Esophagus squamous epithelium (tissue), 5 donors: Measurements from ENCODE around the gene STT3A. TPM values are rescaled to one million over a fixed set of nuclear protein-coding genes. Genes with fewer than 3 reads are reported as not detected.

Experiments used
- DNase-seq: peaks from one replicate; lab custom pipeline; 2025; lab: John Stamatoyannopoulos, UW
- H3K27ac ChIP-seq, 4 donors: fragments of 200-600 bp; sonication (generic); one replicate each; pipeline ENCODE4 v1.5.1; 2016 to 2019; ENCODE audit warnings: mild to moderate bottlenecking in 1 of 4
- H3K27me3 ChIP-seq, 4 donors: fragments of 200-600 bp; sonication (generic); 1 replicate in 3 of 4; 2 replicates in 1 of 4; pipeline versions ENCODE4 v1.5.1 to v1.6.0; 2017 to 2021; ENCODE audit warnings: antibody characterized with exemption in 1 of 4
- H3K36me3 ChIP-seq, 3 donors: fragments of 200-600 bp; sonication (generic); one replicate each; pipeline ENCODE4 v1.5.1; 2016 to 2019
- H3K4me1 ChIP-seq, 3 donors: fragments of 200-600 bp; sonication (generic); one replicate each; pipeline ENCODE4 v1.5.1; 2017 to 2019
- H3K4me3 ChIP-seq, 4 donors: fragments of 200-600 bp; sonication (generic); 1 replicate in 3 of 4; 2 replicates in 1 of 4; pipeline ENCODE4 v1.5.1; 2016 to 2019; ENCODE audit warnings: mild to moderate bottlenecking in 2 of 4, moderate library complexity in 1 of 4
- H3K9me3 ChIP-seq, 3 donors: fragments of 200-600 bp; sonication (generic); one replicate each; pipeline ENCODE4 v1.5.1; 2016 to 2019
- POLR2A ChIP-seq, 4 donors: fragments of 450-650 bp; IDR thresholded peaks; one replicate each; pipeline ENCODE4 v1.6.1; 2017; ENCODE audit warnings: antibody characterized with exemption in 4 of 4, mild to moderate bottlenecking in 4 of 4, moderate library complexity in 3 of 4
- WGBS, 2 donors: methylation state at CpG; one replicate each; pipeline ENCODE4 v1.1.5; 2018; 5-methylcytosine and 5-hydroxymethylcytosine counted together
- intact Hi-C: fragments of 100-400 bp; cut with DNase I; formaldehyde crosslinking; loops from one replicate; pipeline ENCODE4 v1.15.0; 2022
- total RNA-seq, 4 donors: library from RNA; depleted of rRNA; stranded (reverse); fragments of >200 nt; gene quantifications; one replicate each; pipeline ENCODE4 v1.1.0, GENCODE V29; 2016
- TF ChIP-seq, protein P1 (sequence below), 6 experiments: fragments of 450-650 bp in 4 of 6; fragments of 200-600 bp in 2 of 6; sonication (generic) in 2 of 6; IDR thresholded peaks; one replicate each; pipeline ENCODE4 v1.5.1; 2016 to 2019; ENCODE audit warnings: antibody characterized with exemption in 6 of 6, mild to moderate bottlenecking in 4 of 6, moderate library complexity in 4 of 6
- donor health status: DM: yes; HTN: yes; CAD: no.

STT3A gene
- total RNA-seq, 4 donors from 2014 or later: 50.7 to 89.7 (median 67.2) TPM

DNA sequence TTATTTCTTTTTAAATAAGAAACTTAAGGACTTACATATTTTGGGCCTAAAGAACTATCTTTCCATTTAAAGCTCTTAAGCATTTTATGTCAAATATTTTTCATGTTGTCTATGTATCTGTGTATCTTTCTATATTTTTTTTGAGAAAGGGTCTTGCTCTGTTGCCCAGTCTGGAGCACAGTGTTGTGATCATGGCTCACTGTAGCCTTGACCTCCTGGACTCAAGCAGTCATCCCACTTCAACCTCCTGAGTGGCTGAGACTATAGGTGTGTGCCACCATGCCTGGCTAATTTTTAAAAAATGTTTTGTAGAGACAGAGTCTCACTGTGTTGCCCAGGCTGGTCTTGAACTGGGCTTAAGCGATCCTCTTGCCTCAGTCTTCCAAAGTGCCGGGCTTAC is 8.0 kb downstream of the STT3A start:
- no peak for TF ChIP-seq POLR2A (IDR thresholded peaks at IDR 0.05)
- TF ChIP-seq, protein P1, sequence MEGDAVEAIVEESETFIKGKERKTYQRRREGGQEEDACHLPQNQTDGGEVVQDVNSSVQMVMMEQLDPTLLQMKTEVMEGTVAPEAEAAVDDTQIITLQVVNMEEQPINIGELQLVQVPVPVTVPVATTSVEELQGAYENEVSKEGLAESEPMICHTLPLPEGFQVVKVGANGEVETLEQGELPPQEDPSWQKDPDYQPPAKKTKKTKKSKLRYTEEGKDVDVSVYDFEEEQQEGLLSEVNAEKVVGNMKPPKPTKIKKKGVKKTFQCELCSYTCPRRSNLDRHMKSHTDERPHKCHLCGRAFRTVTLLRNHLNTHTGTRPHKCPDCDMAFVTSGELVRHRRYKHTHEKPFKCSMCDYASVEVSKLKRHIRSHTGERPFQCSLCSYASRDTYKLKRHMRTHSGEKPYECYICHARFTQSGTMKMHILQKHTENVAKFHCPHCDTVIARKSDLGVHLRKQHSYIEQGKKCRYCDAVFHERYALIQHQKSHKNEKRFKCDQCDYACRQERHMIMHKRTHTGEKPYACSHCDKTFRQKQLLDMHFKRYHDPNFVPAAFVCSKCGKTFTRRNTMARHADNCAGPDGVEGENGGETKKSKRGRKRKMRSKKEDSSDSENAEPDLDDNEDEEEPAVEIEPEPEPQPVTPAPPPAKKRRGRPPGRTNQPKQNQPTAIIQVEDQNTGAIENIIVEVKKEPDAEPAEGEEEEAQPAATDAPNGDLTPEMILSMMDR (IDR thresholded peaks at IDR 0.05): no peak
- Histone ChIP-seq H3K4me1 (peaks cover 0 to 8% (median 0%) of the 10 kb centered on the region in 3 donors), H3K36me3 (peaks cover 6 to 100% (median 37%) of the 10 kb centered on the region in 3 donors), H3K4me3 (no peak overlapping the region), H3K27ac (no peak overlapping the region), H3K9me3 (no peaks in the 10 kb centered on the region), H3K27me3 (no peaks in the 10 kb centered on the region)
- no peak for DNase-seq
- WGBS, 2 donors: 82 to 96% methylated on average over 2 of the region's 2 CpGs
- intact Hi-C loops: no loop called here

DNA sequence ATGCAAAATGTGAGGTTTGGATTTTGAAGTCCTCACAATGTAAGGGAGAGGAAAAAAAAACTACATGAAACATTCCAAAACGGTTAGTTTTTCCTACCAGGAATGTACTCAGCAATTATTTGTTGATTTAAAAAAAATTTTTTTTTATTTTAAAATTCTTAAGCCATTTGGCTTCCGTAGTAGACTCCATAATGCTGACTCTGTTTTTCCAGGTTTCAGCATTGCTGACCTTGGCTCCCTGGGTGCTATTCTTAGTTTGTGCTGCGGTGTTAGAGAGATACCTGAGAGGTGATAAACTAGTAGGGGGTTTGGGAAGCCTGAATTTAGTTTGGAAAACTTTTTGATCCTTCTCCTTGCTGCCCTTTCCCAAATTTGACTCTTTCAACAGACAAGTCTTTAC is 10.6 kb downstream of the STT3A start:
- Histone ChIP-seq H3K36me3 (peaks cover 6 to 100% (median 53%) of the 10 kb centered on the region in 3 donors), H3K4me1 (no peaks in the 10 kb centered on the region), H3K9me3 (no peaks in the 10 kb centered on the region), H3K27me3 (no peaks in the 10 kb centered on the region), H3K4me3 (no peak overlapping the region), H3K27ac (no peak overlapping the region)
- TF ChIP-seq POLR2A (IDR thresholded peaks at IDR 0.05): no peak
- TF ChIP-seq, protein P1 (IDR thresholded peaks at IDR 0.05): no peak
- intact Hi-C loops: no loop called here
- DNase-seq: no peak
- WGBS, 2 donors: 86% methylated on average over 3 of the region's 3 CpGs

DNA sequence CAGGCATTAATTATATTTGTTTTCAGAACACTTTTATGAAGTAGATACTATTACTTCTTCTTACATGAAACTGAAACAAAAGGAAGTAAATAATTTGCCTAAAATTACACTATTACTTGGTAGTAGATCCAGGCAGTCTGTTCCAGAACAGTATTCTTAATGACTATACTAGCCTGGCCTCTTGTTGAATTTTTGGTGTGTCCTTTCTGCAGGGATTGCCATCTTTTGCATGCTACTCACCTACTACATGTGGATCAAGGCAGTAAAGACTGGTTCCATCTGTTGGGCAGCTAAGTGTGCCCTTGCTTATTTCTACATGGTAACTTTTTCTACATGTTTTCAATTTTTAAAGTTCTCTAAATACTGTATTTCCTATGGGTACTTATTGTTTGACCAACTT is 12.8 kb downstream of the STT3A start:
- intact Hi-C loops: no loop called here
- Histone ChIP-seq H3K27ac (no peak overlapping the region), H3K9me3 (no peaks in the 10 kb centered on the region), H3K36me3 (peaks cover 5 to 100% (median 61%) of the 10 kb centered on the region in 3 donors), H3K4me3 (no peak overlapping the region), H3K4me1 (no peaks in the 10 kb centered on the region), H3K27me3 (no peaks in the 10 kb centered on the region)
- no peak for DNase-seq
- TF ChIP-seq, protein P1 (IDR thresholded peaks at IDR 0.05): no peak
- TF ChIP-seq POLR2A (IDR thresholded peaks at IDR 0.05): no peak

DNA sequence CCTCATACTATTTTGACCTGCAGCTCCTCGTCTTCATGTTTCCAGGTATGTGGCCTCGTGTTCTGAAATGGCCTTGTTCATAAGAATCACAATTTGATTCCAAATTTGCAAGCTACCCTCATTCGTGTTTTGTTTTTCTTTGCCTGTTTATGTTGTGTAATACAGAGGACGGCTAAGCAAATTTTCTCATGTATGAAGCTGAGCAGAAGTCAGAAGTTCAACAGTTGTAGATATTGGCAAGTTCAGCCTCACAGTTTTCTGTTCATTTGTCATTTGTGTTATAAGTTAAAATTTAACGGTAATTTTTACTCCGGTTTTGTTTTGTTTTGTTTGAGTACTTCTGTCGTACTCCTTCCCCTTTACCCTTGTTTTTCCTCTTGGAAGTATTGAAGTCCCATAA is 16.9 kb downstream of the STT3A start:
- WGBS, 2 donors: 74 to 81% methylated on average over 7 of the region's 7 CpGs
- DNase-seq: no peak
- H3K36me3 ChIP-seq: peaks cover 11 to 100% (median 70%) of the 10 kb centered on the region in 3 donors
- H3K27ac ChIP-seq: no peak overlapping the region
- H3K9me3 ChIP-seq: no peaks in the 10 kb centered on the region
- H3K4me1 ChIP-seq: no peaks in the 10 kb centered on the region
- intact Hi-C loops: no loop called here
- TF ChIP-seq, protein P1 (IDR thresholded peaks at IDR 0.05): no peak
- TF ChIP-seq POLR2A (IDR thresholded peaks at IDR 0.05): no peak
- no peak overlapping the region for H3K4me3 ChIP-seq
- H3K27me3 ChIP-seq: no peaks in the 10 kb centered on the region

DNA sequence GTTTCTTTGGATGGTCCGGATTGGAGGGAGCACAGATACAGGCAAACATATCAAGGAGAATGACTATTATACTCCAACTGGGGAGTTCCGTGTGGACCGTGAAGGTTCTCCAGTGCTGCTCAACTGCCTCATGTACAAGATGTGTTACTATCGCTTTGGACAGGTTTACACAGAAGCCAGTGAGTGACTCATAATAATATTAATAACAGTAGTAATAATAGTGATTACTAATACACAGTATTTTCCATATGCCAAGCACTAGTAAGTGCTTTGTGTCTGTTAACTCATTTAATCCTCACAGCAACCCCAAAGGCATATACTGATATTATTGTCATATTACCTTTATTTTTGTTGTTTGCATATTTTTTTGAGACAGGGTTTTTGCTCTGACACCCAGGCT is 25.7 kb downstream of the STT3A start:
- H3K27me3 ChIP-seq: no peaks in the 10 kb centered on the region
- intact Hi-C loops: no loop called here
- DNase-seq: no peak
- H3K4me1 ChIP-seq: no peaks in the 10 kb centered on the region
- no peak overlapping the region for H3K27ac ChIP-seq
- no peak for TF ChIP-seq POLR2A (IDR thresholded peaks at IDR 0.05)
- TF ChIP-seq, protein P1 (IDR thresholded peaks at IDR 0.05): no peak
- no peaks in the 10 kb centered on the region for H3K9me3 ChIP-seq
- H3K4me3 ChIP-seq: no peak overlapping the region
- peaks cover 21 to 93% (median 58%) of the 10 kb centered on the region in 3 donors for H3K36me3 ChIP-seq
- 41 to 60% methylated on average over 4 of the region's 4 CpGs for WGBS, 2 donors
